A673 (cell line): ENCODE results near the gene RNF5.

Experiments
- CTCF ChIP-seq: fragments of 300-800, 200-600 bp; sonication (generic); conservative IDR thresholded peaks from 2 replicates; pipeline ENCODE4 v1.5.1; 2017; ENCODE audit warnings: low read depth, mild to moderate bottlenecking, antibody characterized with exemption, low read length, moderate library complexity, mixed read lengths
- EZH2 ChIP-seq: fragments of 200-600 bp; sonication (generic); IDR thresholded peaks from 2 replicates; pipeline ENCODE4 v1.6.1; 2017; ENCODE audit warnings: borderline replicate concordance, low read depth, mild to moderate bottlenecking, mixed read lengths, antibody characterized with exemption, low read length; ENCODE audit not compliant: poor library complexity, severe bottlenecking

DNA sequence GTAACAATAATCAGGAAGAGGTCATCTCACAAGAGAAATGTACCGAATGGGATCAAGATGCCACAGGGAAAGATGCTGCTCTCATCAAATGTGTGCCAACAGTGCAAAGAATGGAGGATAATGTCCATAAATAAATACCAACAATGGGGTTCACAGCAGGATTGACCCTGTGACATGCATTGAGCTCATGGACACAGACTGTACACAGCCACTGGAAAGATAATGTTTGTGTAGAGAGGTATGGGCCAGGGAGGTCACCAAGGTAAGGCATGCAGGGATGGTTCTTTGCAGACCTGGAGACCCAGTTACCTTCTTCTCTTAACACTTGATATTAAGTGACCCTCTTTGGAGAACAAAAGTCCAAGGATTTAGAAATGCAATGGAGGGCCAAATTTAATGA, 3.8 kb upstream of the RNF5 start:
- TF ChIP-seq CTCF (no peak), EZH2 (no peak)
